HEK293 (cell line): ENCODE results near the gene STK24.

ENCODE experiments used
- CTCF ChIP-seq: fragments of 450-650 bp; formaldehyde crosslinking; IDR thresholded peaks from 2 replicates; pipeline ENCODE4 v1.5.1; 2016; ENCODE audit warnings: missing biosample characterization, missing genetic modification characterization
- HOXA7 ChIP-seq: sonication (generic); formaldehyde crosslinking; IDR thresholded peaks from 2 replicates; pipeline ENCODE4 v1.8.1; 2022; ENCODE audit warnings: missing genetic modification reagents, borderline replicate concordance
- KLF16 ChIP-seq: fragments of 450-650 bp; formaldehyde crosslinking; IDR thresholded peaks from 2 replicates; pipeline ENCODE4 v1.5.1; 2017; ENCODE audit warnings: missing biosample characterization, missing genetic modification characterization
- SALL2 ChIP-seq: fragments of 450-650 bp; formaldehyde crosslinking; IDR thresholded peaks from 2 replicates; pipeline ENCODE4 v1.5.0; 2017; ENCODE audit warnings: missing biosample characterization, mild to moderate bottlenecking, missing genetic modification characterization, borderline replicate concordance
- YY1 ChIP-seq: fragments of 450-650 bp; formaldehyde crosslinking; IDR thresholded peaks from 2 replicates; pipeline ENCODE4 v1.5.1; 2018; ENCODE audit warnings: missing biosample characterization, missing genetic modification characterization
- ZBTB20 ChIP-seq: fragments of 450-650 bp; formaldehyde crosslinking; IDR thresholded peaks from 2 replicates; pipeline ENCODE4 v1.5.1; 2016; ENCODE audit warnings: missing biosample characterization, missing genetic modification characterization
- ZNF76 ChIP-seq: fragments of 450-650 bp; formaldehyde crosslinking; IDR thresholded peaks from 2 replicates; pipeline ENCODE4; 2016; ENCODE audit warnings: low read depth, missing biosample characterization, missing genetic modification characterization, borderline replicate concordance
- TF ChIP-seq, protein P1 (sequence below): fragments of 450-650 bp; formaldehyde crosslinking; IDR thresholded peaks from 2 replicates; pipeline ENCODE4 v1.5.1; 2017; ENCODE audit warnings: missing biosample characterization, missing genetic modification characterization
- TF ChIP-seq, protein P2 (sequence below): fragments of 450-650 bp; formaldehyde crosslinking; IDR thresholded peaks from 2 replicates; pipeline ENCODE4 v1.5.1; 2016; ENCODE audit warnings: missing biosample characterization, missing genetic modification characterization

DNA sequence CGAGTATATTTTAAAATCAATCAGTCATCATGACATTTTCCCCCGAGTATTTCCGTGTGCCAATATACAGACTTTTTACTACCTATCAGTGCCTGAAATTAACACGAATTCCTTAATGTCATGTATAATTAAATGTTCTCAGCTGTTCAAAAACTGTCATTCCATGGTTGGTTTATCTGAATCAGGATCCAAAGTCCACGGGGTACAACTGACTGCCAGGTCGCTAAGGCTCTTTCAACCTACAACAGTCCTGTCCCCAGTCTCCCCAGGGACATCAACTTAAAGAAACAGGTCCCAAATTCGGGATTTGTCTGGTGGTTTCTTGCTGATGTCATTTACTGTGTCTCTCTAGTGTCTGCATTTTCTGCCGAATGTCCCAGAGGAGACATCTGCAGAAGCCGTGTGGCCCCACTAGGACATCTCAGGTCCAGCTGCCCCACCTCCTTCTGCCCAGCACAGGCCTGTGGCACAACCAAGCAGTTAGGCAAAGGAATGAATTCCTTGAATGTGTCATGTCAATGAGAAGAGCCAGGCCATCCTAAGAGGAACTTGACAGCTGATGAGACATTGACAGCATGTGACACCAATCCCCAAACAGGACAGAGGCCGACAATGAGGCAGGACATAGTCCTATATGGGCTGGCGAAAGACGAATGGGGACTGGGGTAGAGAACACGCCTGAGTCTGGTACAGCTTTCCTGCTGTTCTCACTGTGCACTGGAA, 109.5 kb downstream of the STK24 start:
- TF ChIP-seq, protein P1, sequence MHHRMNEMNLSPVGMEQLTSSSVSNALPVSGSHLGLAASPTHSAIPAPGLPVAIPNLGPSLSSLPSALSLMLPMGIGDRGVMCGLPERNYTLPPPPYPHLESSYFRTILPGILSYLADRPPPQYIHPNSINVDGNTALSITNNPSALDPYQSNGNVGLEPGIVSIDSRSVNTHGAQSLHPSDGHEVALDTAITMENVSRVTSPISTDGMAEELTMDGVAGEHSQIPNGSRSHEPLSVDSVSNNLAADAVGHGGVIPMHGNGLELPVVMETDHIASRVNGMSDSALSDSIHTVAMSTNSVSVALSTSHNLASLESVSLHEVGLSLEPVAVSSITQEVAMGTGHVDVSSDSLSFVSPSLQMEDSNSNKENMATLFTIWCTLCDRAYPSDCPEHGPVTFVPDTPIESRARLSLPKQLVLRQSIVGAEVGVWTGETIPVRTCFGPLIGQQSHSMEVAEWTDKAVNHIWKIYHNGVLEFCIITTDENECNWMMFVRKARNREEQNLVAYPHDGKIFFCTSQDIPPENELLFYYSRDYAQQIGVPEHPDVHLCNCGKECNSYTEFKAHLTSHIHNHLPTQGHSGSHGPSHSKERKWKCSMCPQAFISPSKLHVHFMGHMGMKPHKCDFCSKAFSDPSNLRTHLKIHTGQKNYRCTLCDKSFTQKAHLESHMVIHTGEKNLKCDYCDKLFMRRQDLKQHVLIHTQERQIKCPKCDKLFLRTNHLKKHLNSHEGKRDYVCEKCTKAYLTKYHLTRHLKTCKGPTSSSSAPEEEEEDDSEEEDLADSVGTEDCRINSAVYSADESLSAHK (tag by site-specific recombination) = no peak
- TF ChIP-seq CTCF (tag by site-specific recombination) (no peak), ZBTB20 (tag by site-specific recombination) (no peak), ZNF76 (tag by site-specific recombination) (no peak), KLF16 (tag by site-specific recombination) (no peak), YY1 (tag by site-specific recombination) (no peak), HOXA7 (CRISPR knock-in tag) (no peak), SALL2 (tag by site-specific recombination) (no peak)
- TF ChIP-seq, protein P2, sequence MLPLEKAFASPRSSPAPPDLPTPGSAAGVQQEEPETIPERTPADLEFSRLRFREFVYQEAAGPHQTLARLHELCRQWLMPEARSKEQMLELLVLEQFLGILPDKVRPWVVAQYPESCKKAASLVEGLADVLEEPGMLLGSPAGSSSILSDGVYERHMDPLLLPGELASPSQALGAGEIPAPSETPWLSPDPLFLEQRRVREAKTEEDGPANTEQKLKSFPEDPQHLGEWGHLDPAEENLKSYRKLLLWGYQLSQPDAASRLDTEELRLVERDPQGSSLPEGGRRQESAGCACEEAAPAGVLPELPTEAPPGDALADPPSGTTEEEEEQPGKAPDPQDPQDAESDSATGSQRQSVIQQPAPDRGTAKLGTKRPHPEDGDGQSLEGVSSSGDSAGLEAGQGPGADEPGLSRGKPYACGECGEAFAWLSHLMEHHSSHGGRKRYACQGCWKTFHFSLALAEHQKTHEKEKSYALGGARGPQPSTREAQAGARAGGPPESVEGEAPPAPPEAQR (tag by site-specific recombination) = no peak
